SU-DHL-6 (cell line): ENCODE data around the gene SRPK2.

Experiments used
- H2AFZ ChIP-seq: fragments of 200-600 bp; sonication (generic); 2 replicates; pipeline ENCODE4 v1.6.1; 2014; ENCODE audit warnings: low read depth, mild to moderate bottlenecking, moderate library complexity, mixed read lengths, antibody characterized with exemption, low read length; ENCODE audit not compliant: severe bottlenecking
- H3F3A ChIP-seq: fragments of 200-600 bp; shearing (Covaris generic); 2 replicates; pipeline ENCODE4 v1.6.0; 2016; ENCODE audit warnings: antibody characterized with exemption, mild to moderate bottlenecking; ENCODE audit not compliant: insufficient read depth
- H3K27ac ChIP-seq: fragments of 200-600 bp; sonication (generic); 2 replicates; pipeline ENCODE4 v1.5.1; 2016; ENCODE audit warnings: low read depth, mild to moderate bottlenecking, low read length, moderate library complexity, mixed read lengths
- H3K27me3 ChIP-seq: fragments of 200-600 bp; sonication (generic), shearing (Covaris generic); 2 replicates; pipeline ENCODE4 v1.6.0; 2014; ENCODE audit warnings: mild to moderate bottlenecking, low read length
- H3K36me3 ChIP-seq: fragments of 200-600 bp; sonication (generic); 2 replicates; pipeline ENCODE4 v1.6.1; 2014; ENCODE audit warnings: mild to moderate bottlenecking, low read length, mixed read lengths
- H3K4me2 ChIP-seq: fragments of 300-600, 200-600 bp; shearing (Covaris generic), sonication (generic); 2 replicates; pipeline ENCODE4 v1.6.0; 2014; ENCODE audit warnings: low read length, low read depth, mild to moderate bottlenecking; ENCODE audit not compliant: poor library complexity, severe bottlenecking
- H3K4me3 ChIP-seq: fragments of 200-600 bp; sonication (generic); 2 replicates; pipeline ENCODE4 v1.5.1; 2014; ENCODE audit warnings: antibody characterized with exemption, low read length, mild to moderate bottlenecking, mixed read lengths; ENCODE audit not compliant: insufficient read depth, poor library complexity, severe bottlenecking
- H3K79me2 ChIP-seq: fragments of 200-600 bp; sonication (generic); 2 replicates; pipeline ENCODE4 v1.6.1; 2014; ENCODE audit warnings: mild to moderate bottlenecking, low read length, moderate library complexity; ENCODE audit not compliant: insufficient read depth
- H3K9ac ChIP-seq: fragments of 200-600 bp; sonication (generic); 2 replicates; pipeline ENCODE4 v1.7.0; 2014; ENCODE audit warnings: mild to moderate bottlenecking, low read length
- H3K9me2 ChIP-seq: fragments of 200-600 bp; sonication (generic); replicated peaks from 2 replicates; pipeline ENCODE4 v1.6.1; 2014; ENCODE audit warnings: low read length; ENCODE audit not compliant: insufficient read depth
- H3K9me3 ChIP-seq: fragments of 200-600 bp; sonication (generic); 2 replicates; pipeline ENCODE4 v1.6.1; 2014; ENCODE audit warnings: low read length, mixed read lengths; ENCODE audit not compliant: insufficient read depth
- H4K20me1 ChIP-seq: fragments of 200-600 bp; sonication (generic); 2 replicates; pipeline ENCODE4 v1.6.1; 2014; ENCODE audit warnings: low read depth, mild to moderate bottlenecking, antibody characterized with exemption, low read length, moderate library complexity, mixed read lengths
- EZH2phosphoT487 ChIP-seq: fragments of 200-600 bp; sonication (generic), shearing (Covaris generic); conservative IDR thresholded peaks from 2 replicates; pipeline ENCODE4 v1.6.1; 2018; ENCODE audit warnings: mild to moderate bottlenecking, antibody characterized with exemption, low read length, moderate library complexity, mixed read lengths
- TF ChIP-seq, protein P1 (sequence below): fragments of 200-600 bp; sonication (generic); IDR thresholded peaks from one replicate; pipeline ENCODE4 v1.5.1; 2017; ENCODE audit warnings: antibody characterized with exemption, mild to moderate bottlenecking, low read length, moderate library complexity; ENCODE audit not compliant: insufficient read depth, poor library complexity, severe bottlenecking

SRPK2 gene

DNA sequence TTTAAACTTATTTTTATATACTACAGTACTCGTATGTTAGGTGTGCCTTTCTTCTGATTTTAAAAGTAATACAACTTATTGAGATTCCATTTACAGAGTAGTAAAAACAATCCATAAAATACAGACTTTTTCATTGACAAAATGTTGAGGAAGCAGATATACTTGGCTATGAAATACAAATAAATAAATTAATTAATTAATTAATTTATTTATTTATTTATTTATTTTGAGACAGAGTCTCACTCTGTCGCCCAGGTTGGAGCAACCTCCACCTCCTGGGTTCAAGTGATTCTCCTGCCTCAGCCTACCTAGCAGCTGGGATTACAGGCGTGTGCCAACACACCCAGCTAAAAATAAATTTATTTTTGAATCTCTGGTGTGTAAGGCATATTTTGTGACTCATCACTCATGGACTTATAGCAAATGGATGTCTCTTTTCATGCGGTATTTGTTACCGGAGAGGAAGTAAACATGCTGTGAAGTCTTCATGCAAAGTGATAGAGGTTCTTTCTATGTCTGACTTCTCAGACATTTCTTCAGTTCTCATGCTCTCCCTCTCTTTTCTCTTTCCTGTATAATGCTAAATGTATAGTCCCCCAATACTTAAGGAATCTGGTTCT is 20.2 kb upstream of the SRPK2 start:
- Histone ChIP-seq H2AFZ (no peak overlapping the region), H3K27ac (no peak overlapping the region), H3K9me2 (no peaks in the 10 kb centered on the region), H3K79me2 (no peaks in the 10 kb centered on the region), H3K4me2 (no peak overlapping the region), H4K20me1 (no peaks in the 10 kb centered on the region), H3F3A (no peaks in the 10 kb centered on the region), H3K9ac (no peak overlapping the region), H3K9me3 (no peaks in the 10 kb centered on the region), H3K27me3 (no peaks in the 10 kb centered on the region), H3K36me3 (no peaks in the 10 kb centered on the region), H3K4me3 (no peak overlapping the region)
- TF ChIP-seq EZH2phosphoT487 = no peak
- TF ChIP-seq, protein P1, sequence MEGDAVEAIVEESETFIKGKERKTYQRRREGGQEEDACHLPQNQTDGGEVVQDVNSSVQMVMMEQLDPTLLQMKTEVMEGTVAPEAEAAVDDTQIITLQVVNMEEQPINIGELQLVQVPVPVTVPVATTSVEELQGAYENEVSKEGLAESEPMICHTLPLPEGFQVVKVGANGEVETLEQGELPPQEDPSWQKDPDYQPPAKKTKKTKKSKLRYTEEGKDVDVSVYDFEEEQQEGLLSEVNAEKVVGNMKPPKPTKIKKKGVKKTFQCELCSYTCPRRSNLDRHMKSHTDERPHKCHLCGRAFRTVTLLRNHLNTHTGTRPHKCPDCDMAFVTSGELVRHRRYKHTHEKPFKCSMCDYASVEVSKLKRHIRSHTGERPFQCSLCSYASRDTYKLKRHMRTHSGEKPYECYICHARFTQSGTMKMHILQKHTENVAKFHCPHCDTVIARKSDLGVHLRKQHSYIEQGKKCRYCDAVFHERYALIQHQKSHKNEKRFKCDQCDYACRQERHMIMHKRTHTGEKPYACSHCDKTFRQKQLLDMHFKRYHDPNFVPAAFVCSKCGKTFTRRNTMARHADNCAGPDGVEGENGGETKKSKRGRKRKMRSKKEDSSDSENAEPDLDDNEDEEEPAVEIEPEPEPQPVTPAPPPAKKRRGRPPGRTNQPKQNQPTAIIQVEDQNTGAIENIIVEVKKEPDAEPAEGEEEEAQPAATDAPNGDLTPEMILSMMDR = no peak

DNA sequence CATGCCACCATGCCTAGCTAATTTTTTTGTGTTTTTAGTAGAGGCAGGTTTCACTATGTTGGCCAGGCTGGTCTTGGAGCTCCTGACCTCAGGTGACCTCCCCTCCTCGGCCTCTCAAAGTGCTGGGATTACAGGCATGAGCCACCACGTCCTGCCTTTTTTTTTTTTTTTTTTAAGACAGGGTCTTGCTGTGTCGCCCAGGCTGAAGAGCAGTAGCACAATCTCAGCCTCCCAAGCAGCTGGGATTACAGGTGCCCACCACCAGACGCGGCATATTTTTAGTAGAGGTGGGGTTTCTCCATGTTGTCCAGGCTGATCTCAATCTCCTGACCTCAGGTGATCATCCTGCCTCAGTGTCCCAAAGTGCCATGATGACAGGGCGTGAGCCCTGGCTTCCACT is 14.4 kb upstream of the SRPK2 start:
- Histone ChIP-seq H3K9ac (no peak overlapping the region), H3K9me2 (no peaks in the 10 kb centered on the region), H3K79me2 (no peaks in the 10 kb centered on the region), H3K4me2 (no peak overlapping the region), H2AFZ (no peak overlapping the region), H3K36me3 (no peaks in the 10 kb centered on the region), H3K27ac (no peak overlapping the region), H3F3A (no peaks in the 10 kb centered on the region), H3K27me3 (no peaks in the 10 kb centered on the region), H4K20me1 (no peaks in the 10 kb centered on the region), H3K9me3 (no peaks in the 10 kb centered on the region), H3K4me3 (no peak overlapping the region)
- TF ChIP-seq, protein P1 = no peak
- no peak for TF ChIP-seq EZH2phosphoT487

DNA sequence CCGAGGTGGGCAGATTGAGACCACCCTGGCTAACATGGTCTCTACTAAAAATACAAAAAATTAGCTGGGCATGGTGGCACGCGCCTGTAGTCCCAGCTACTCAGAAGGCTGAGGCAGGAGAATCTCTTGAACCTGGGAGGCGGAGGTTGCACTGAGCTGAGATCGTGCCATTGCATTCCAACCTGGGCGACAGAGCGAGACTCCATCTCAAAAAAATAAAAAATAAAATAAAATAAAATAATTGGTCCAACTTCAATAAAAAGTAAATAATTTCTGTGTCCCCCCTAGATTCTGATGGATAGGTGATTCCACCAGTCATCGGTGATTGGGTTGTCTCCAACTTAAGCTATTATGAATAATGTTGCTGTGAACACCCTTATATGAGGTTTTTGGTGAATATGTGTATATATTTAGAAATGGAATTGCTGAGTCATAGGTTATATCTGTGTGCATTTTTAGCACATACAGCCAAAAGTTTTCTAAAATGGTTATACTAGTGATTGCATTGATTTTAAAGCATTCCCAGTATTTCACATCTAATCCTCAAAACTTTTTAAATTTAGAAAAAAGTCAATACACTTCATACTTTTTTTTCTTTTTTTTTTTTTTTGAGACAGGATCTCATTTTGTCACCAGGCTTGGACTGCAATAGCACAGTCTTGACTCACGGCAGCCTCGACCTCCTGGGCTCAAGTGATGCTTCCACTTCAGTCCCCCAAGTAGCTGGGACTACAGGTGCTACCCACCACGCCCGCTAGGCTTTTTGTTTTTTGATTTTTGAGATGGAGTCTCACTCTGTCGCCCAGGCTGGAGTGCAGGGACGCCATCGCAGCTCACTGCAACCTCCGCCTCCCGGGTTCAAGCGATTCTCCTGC is 13.7 kb upstream of the SRPK2 start:
- Histone ChIP-seq H3K79me2 (no peaks in the 10 kb centered on the region), H3K4me3 (no peak overlapping the region), H3F3A (no peaks in the 10 kb centered on the region), H4K20me1 (no peaks in the 10 kb centered on the region), H2AFZ (no peak overlapping the region), H3K27me3 (no peaks in the 10 kb centered on the region), H3K4me2 (no peak overlapping the region), H3K9ac (no peak overlapping the region), H3K36me3 (no peaks in the 10 kb centered on the region), H3K9me2 (no peaks in the 10 kb centered on the region), H3K27ac (no peak overlapping the region), H3K9me3 (no peaks in the 10 kb centered on the region)
- TF ChIP-seq, protein P1 = no peak
- no peak for TF ChIP-seq EZH2phosphoT487
